ENCODE data around the gene SELENOP.

GRCh38 chr5:42784132-42784531 lies 27.6 kb downstream of the SELENOP start:
- TF ChIP-seq CTCF (IDR thresholded peaks at IDR 0.05 in 2 of 3, conservative IDR thresholded peaks at IDR 0.05 in 1 of 3; ENCODE audit: borderline replicate concordance in 1 of 3, insufficient read depth in 1 of 3, low read depth in 2 of 3, low read length in 2 of 3) (no peak), EGR1 (IDR thresholded peaks at IDR 0.05; ENCODE audit: low read depth) (no peak), ELF1 (IDR thresholded peaks at IDR 0.05; ENCODE audit: borderline replicate concordance, low read depth) (no peak), ZFX (IDR thresholded peaks at IDR 0.05) (no peak), YY1 (IDR thresholded peaks at IDR 0.05; ENCODE audit: extremely low read depth, insufficient replicate concordance, low read depth, low read length) (no peak), POLR2AphosphoS5 (IDR thresholded peaks at IDR 0.05; ENCODE audit: low read depth, low read length) (no peak), SRF (IDR thresholded peaks at IDR 0.05; ENCODE audit: low read depth) (no peak), REST (IDR thresholded peaks at IDR 0.05; ENCODE audit: low read depth) (no peak), EZH2 (IDR thresholded peaks at IDR 0.05) (no peak), POLR2A (IDR thresholded peaks at IDR 0.05; ENCODE audit: borderline replicate concordance, extremely low read depth, insufficient read depth, insufficient read length) (no peak), CBX3 (IDR thresholded peaks at IDR 0.05; ENCODE audit: low read depth) (no peak), ZBTB33 (IDR thresholded peaks at IDR 0.05; ENCODE audit: extremely low read depth, insufficient replicate concordance, low read length) (no peak), CEBPB (IDR thresholded peaks at IDR 0.05; ENCODE audit: low read depth) (no peak), SIN3A (IDR thresholded peaks at IDR 0.05; ENCODE audit: low read depth) (no peak)

All from HCT116 (cell line).